ENCODE measurements around the gene SOX5. TPM values are rescaled to one million over a fixed set of nuclear protein-coding genes. Genes with fewer than 3 reads are reported as not detected.

SOX5 gene
- total and polyA plus RNA-seq, 9 donors = 1.6 to 7.3 (median 2.5) TPM

DNA sequence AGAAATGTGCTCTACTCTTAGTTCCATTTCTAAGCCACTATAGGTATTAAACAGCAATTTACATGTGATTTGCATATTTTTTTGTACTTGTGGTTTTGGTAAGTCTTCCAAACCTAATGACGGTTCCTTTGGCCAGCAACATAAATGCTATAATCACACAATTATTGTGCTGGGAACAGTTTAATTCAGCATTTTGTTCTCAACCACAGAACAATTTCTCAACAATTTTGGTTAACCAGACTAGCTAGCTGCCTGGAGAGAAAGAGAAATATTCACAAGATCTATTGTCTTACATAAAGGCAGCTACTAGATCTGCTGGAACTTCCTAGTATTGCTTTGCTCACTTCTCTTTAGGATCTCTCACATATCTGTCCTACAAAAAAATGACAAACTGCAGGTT lies 265.3 kb downstream of the SOX5 start:
- H3K4me1 ChIP-seq (ENCODE audit: control insufficient read depth, insufficient read depth, low read length) = no peaks in the 10 kb centered on the region
- no peak overlapping the region for H3K27ac ChIP-seq (ENCODE audit: low read length)
- no CpG with 5 or more reads among the region's 1 CpG for WGBS (ENCODE audit: insufficient coverage)
- H3K9me3 ChIP-seq (replicated peaks; ENCODE audit: control insufficient read depth, low read depth, low read length) = no peaks in the 10 kb centered on the region
- no peaks in the 10 kb centered on the region for H3K27me3 ChIP-seq (ENCODE audit: control insufficient read depth, insufficient read depth, low read length)
- DNase-seq = no peak
- no peaks in the 10 kb centered on the region for H3K36me3 ChIP-seq (ENCODE audit: control insufficient read depth, insufficient read depth, low read length)
- H3K4me3 ChIP-seq (ENCODE audit: low read length) = no peak overlapping the region

- H3K36me3 ChIP-seq (ENCODE audit: control insufficient read depth, insufficient read depth, low read length) = no peaks in the 10 kb centered on the region
- H3K27ac ChIP-seq (ENCODE audit: low read length) = no peak overlapping the region
- no peaks in the 10 kb centered on the region for H3K27me3 ChIP-seq (ENCODE audit: control insufficient read depth, insufficient read depth, low read length)
- H3K9me3 ChIP-seq (replicated peaks; ENCODE audit: control insufficient read depth, low read depth, low read length) = no peaks in the 10 kb centered on the region
- H3K4me3 ChIP-seq (ENCODE audit: low read length) = no peak overlapping the region
- H3K4me1 ChIP-seq (ENCODE audit: control insufficient read depth, insufficient read depth, low read length) = no peaks in the 10 kb centered on the region
- DNase-seq = no peak
Measured at GRCh38 chr12:23681237-23681636, 268.2 kb downstream of the SOX5 start.

DNA sequence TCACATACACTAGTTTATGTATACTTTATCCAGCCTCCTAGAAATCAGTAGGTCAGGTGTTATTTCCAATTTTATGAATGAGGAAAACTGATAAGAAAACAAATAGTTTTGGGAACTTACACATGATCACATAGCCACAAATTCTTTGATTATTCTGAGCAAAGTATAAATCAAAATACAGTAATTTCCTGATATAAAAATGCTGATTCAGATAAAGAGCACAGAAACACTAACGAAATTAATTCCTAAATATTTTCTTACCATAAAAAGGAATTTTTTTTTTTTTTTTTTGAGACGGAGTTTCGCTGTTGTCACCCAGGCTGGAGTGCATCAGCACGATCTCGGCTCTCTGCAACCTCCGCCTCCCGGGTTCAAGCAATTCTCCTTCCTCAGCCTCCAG lies 275.4 kb downstream of the SOX5 start:
- Histone ChIP-seq H3K27ac (ENCODE audit: low read length) (no peak overlapping the region), H3K4me1 (ENCODE audit: control insufficient read depth, insufficient read depth, low read length) (no peaks in the 10 kb centered on the region), H3K36me3 (ENCODE audit: control insufficient read depth, insufficient read depth, low read length) (no peaks in the 10 kb centered on the region), H3K27me3 (ENCODE audit: control insufficient read depth, insufficient read depth, low read length) (no peaks in the 10 kb centered on the region), H3K9me3 (replicated peaks; ENCODE audit: control insufficient read depth, low read depth, low read length) (no peaks in the 10 kb centered on the region), H3K4me3 (ENCODE audit: low read length) (no peak overlapping the region)
- no peak for DNase-seq
- no CpG with 5 or more reads among the region's 7 CpGs for WGBS (ENCODE audit: insufficient coverage)

GRCh38 chr12:23671881-23672280 lies 277.6 kb downstream of the SOX5 start:
- Histone ChIP-seq H3K27me3 (ENCODE audit: control insufficient read depth, insufficient read depth, low read length) (no peaks in the 10 kb centered on the region), H3K9me3 (replicated peaks; ENCODE audit: control insufficient read depth, low read depth, low read length) (no peaks in the 10 kb centered on the region), H3K4me1 (ENCODE audit: control insufficient read depth, insufficient read depth, low read length) (no peaks in the 10 kb centered on the region), H3K36me3 (ENCODE audit: control insufficient read depth, insufficient read depth, low read length) (no peaks in the 10 kb centered on the region), H3K4me3 (ENCODE audit: low read length) (no peak overlapping the region), H3K27ac (ENCODE audit: low read length) (no peak overlapping the region)
- DNase-seq = peak; percentile 32
- WGBS (ENCODE audit: insufficient coverage) = 40% methylated on average over 1 of the region's 3 CpGs

GRCh38 chr12:23670684-23671083 lies 278.8 kb downstream of the SOX5 start:
- H3K27ac ChIP-seq (ENCODE audit: low read length) = no peak overlapping the region
- H3K4me1 ChIP-seq (ENCODE audit: control insufficient read depth, insufficient read depth, low read length) = no peaks in the 10 kb centered on the region
- H3K4me3 ChIP-seq (ENCODE audit: low read length) = no peak overlapping the region
- H3K27me3 ChIP-seq (ENCODE audit: control insufficient read depth, insufficient read depth, low read length) = no peaks in the 10 kb centered on the region
- no CpG with 5 or more reads among the region's 2 CpGs for WGBS (ENCODE audit: insufficient coverage)
- no peaks in the 10 kb centered on the region for H3K36me3 ChIP-seq (ENCODE audit: control insufficient read depth, insufficient read depth, low read length)
- no peaks in the 10 kb centered on the region for H3K9me3 ChIP-seq (replicated peaks; ENCODE audit: control insufficient read depth, low read depth, low read length)
- DNase-seq = no peak

- no peak for DNase-seq
- H3K36me3 ChIP-seq (ENCODE audit: control insufficient read depth, insufficient read depth, low read length) = no peaks in the 10 kb centered on the region
- no peaks in the 10 kb centered on the region for H3K9me3 ChIP-seq (replicated peaks; ENCODE audit: control insufficient read depth, low read depth, low read length)
- H3K27me3 ChIP-seq (ENCODE audit: control insufficient read depth, insufficient read depth, low read length) = no peaks in the 10 kb centered on the region
- H3K27ac ChIP-seq (ENCODE audit: low read length) = no peak overlapping the region
- H3K4me3 ChIP-seq (ENCODE audit: low read length) = no peak overlapping the region
- no peaks in the 10 kb centered on the region for H3K4me1 ChIP-seq (ENCODE audit: control insufficient read depth, insufficient read depth, low read length)
- WGBS (ENCODE audit: insufficient coverage) = 60% methylated on average over 2 of the region's 6 CpGs
Measured at GRCh38 chr12:23669691-23670090, 279.8 kb downstream of the SOX5 start.

- Histone ChIP-seq H3K9me3 (replicated peaks; ENCODE audit: control insufficient read depth, low read depth, low read length) (no peaks in the 10 kb centered on the region), H3K4me3 (ENCODE audit: low read length) (no peak overlapping the region), H3K36me3 (ENCODE audit: control insufficient read depth, insufficient read depth, low read length) (no peaks in the 10 kb centered on the region), H3K27ac (ENCODE audit: low read length) (no peak overlapping the region), H3K27me3 (ENCODE audit: control insufficient read depth, insufficient read depth, low read length) (no peaks in the 10 kb centered on the region), H3K4me1 (ENCODE audit: control insufficient read depth, insufficient read depth, low read length) (no peaks in the 10 kb centered on the region)
- WGBS (ENCODE audit: insufficient coverage) = 80% methylated on average over 1 of the region's 5 CpGs
- DNase-seq = no peak
Measured at GRCh38 chr12:23666866-23667265, 282.6 kb downstream of the SOX5 start.

GRCh38 chr12:23662966-23663365 lies 286.5 kb downstream of the SOX5 start:
- Histone ChIP-seq H3K9me3 (replicated peaks; ENCODE audit: control insufficient read depth, low read depth, low read length) (no peaks in the 10 kb centered on the region), H3K36me3 (ENCODE audit: control insufficient read depth, insufficient read depth, low read length) (no peaks in the 10 kb centered on the region), H3K27ac (ENCODE audit: low read length) (no peak overlapping the region), H3K4me1 (ENCODE audit: control insufficient read depth, insufficient read depth, low read length) (no peaks in the 10 kb centered on the region), H3K4me3 (ENCODE audit: low read length) (no peak overlapping the region), H3K27me3 (ENCODE audit: control insufficient read depth, insufficient read depth, low read length) (no peaks in the 10 kb centered on the region)
- DNase-seq = peak; percentile 32
- no CpG with 5 or more reads among the region's 3 CpGs for WGBS (ENCODE audit: insufficient coverage)

DNA sequence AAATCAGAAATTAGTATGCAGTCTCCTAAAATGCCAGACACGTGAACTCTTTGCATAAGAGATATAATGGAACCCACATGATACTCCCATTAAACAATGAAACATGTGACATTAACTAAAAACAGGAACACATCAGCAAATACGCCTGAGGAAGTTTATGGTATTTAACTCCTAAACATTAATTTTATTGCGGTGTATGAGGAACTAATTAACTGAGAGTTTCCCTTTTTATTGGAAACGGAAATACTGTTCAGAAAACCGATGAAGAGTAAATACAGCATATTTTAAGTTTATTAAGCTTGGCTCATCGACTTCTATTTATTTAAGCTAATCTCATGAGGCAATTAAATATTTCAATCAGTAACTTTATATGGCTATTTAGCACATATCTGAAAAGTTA lies 290.3 kb downstream of the SOX5 start:
- Histone ChIP-seq H3K27me3 (ENCODE audit: control insufficient read depth, insufficient read depth, low read length) (no peaks in the 10 kb centered on the region), H3K36me3 (ENCODE audit: control insufficient read depth, insufficient read depth, low read length) (no peaks in the 10 kb centered on the region), H3K4me3 (ENCODE audit: low read length) (no peak overlapping the region), H3K4me1 (ENCODE audit: control insufficient read depth, insufficient read depth, low read length) (no peaks in the 10 kb centered on the region), H3K27ac (ENCODE audit: low read length) (no peak overlapping the region), H3K9me3 (replicated peaks; ENCODE audit: control insufficient read depth, low read depth, low read length) (no peaks in the 10 kb centered on the region)
- no peak for DNase-seq
- no CpG with 5 or more reads among the region's 6 CpGs for WGBS (ENCODE audit: insufficient coverage)

GRCh38 chr12:23657598-23657997 lies 291.9 kb downstream of the SOX5 start:
- no CpG with 5 or more reads among the region's 1 CpG for WGBS (ENCODE audit: insufficient coverage)
- DNase-seq = no peak
- H3K4me3 ChIP-seq (ENCODE audit: low read length) = no peak overlapping the region

GRCh38 chr12:23655884-23656283 lies 293.6 kb downstream of the SOX5 start:
- no peaks in the 10 kb centered on the region for H3K9me3 ChIP-seq (replicated peaks; ENCODE audit: control insufficient read depth, low read depth, low read length)
- DNase-seq = no peak
- H3K4me3 ChIP-seq (ENCODE audit: low read length) = no peak overlapping the region
- no CpG with 5 or more reads among the region's 1 CpG for WGBS (ENCODE audit: insufficient coverage)
- H3K4me1 ChIP-seq (ENCODE audit: control insufficient read depth, insufficient read depth, low read length) = no peaks in the 10 kb centered on the region
- no peaks in the 10 kb centered on the region for H3K36me3 ChIP-seq (ENCODE audit: control insufficient read depth, insufficient read depth, low read length)
- no peak overlapping the region for H3K27ac ChIP-seq (ENCODE audit: low read length)
- no peaks in the 10 kb centered on the region for H3K27me3 ChIP-seq (ENCODE audit: control insufficient read depth, insufficient read depth, low read length)

More at GRCh38 chr12:23657598-23657997, 291.9 kb downstream of the SOX5 start:
- Histone ChIP-seq H3K27ac (ENCODE audit: low read length) (no peak overlapping the region), H3K36me3 (ENCODE audit: control insufficient read depth, insufficient read depth, low read length) (no peaks in the 10 kb centered on the region), H3K4me1 (ENCODE audit: control insufficient read depth, insufficient read depth, low read length) (no peaks in the 10 kb centered on the region), H3K27me3 (ENCODE audit: control insufficient read depth, insufficient read depth, low read length) (no peaks in the 10 kb centered on the region), H3K9me3 (replicated peaks; ENCODE audit: control insufficient read depth, low read depth, low read length) (no peaks in the 10 kb centered on the region)

All from muscle of leg (tissue), 11 donors.